Measurements from ENCODE around the gene IWS1. TPM values are rescaled to one million over a fixed set of nuclear protein-coding genes. Genes with fewer than 3 reads are reported as not detected.

The IWS1 gene
- total RNA-seq, 6 experiments from 2014 or later, result 34.7 to 44.6 (median 38.3) TPM

- DNase-seq, result peak; percentile 34
- Mint-ChIP-seq H3K4me1 (ENCODE audit: low read depth) (peaks cover 67% of the 10 kb centered on the region), H3K27ac (no peak overlapping the region; the same call in 1 of the 2 replicates), H3K27me3 (ENCODE audit: insufficient read depth) (no peaks in the 10 kb centered on the region; the same call in 1 of the 2 replicates), H3K9me3 (no peaks in the 10 kb centered on the region), H3K4me3 (no peak overlapping the region), H3K36me3 (ENCODE audit: low read depth) (peaks cover 43% of the 10 kb centered on the region)
- no peak for TF ChIP-seq CTCF (IDR thresholded peaks at IDR 0.05)
Measured at GRCh38 chr2:127506510-127506909, 19.8 kb downstream of the IWS1 start.

GRCh38 chr2:127504552-127505430, 21.5 kb downstream of the IWS1 start:
- Mint-ChIP-seq H3K27ac (peak overlapping the region; percentile 91), H3K36me3 (ENCODE audit: low read depth) (peaks cover 49% of the 10 kb centered on the region), H3K4me3 (peak overlapping the region; percentile 70), H3K4me1 (ENCODE audit: low read depth) (peaks cover 52% of the 10 kb centered on the region), H3K27me3 (ENCODE audit: insufficient read depth) (no peaks in the 10 kb centered on the region; the same call in 1 of the 2 replicates), H3K9me3 (no peaks in the 10 kb centered on the region)
- no peak for TF ChIP-seq CTCF (IDR thresholded peaks at IDR 0.05)
- DNase-seq, result peak; percentile 59

GRCh38 chr2:127503491-127503890, 22.8 kb downstream of the IWS1 start:
- H3K36me3 Mint-ChIP-seq (ENCODE audit: low read depth), result peaks cover 55% of the 10 kb centered on the region
- H3K4me3 Mint-ChIP-seq, result no peak overlapping the region
- DNase-seq, result no peak
- H3K27me3 Mint-ChIP-seq (ENCODE audit: insufficient read depth), result no peaks in the 10 kb centered on the region; the same call in 1 of the 2 replicates
- no peaks in the 10 kb centered on the region for H3K9me3 Mint-ChIP-seq
- TF ChIP-seq CTCF (IDR thresholded peaks at IDR 0.05), result no peak
- H3K27ac Mint-ChIP-seq, result no peak overlapping the region
- peaks cover 51% of the 10 kb centered on the region for H3K4me1 Mint-ChIP-seq (ENCODE audit: low read depth)

- no peak overlapping the region for H3K4me3 Mint-ChIP-seq
- peak; percentile 66 for DNase-seq
- no peaks in the 10 kb centered on the region for H3K9me3 Mint-ChIP-seq
- peak overlapping the region; percentile 51 for H3K27ac Mint-ChIP-seq
- no peaks in the 10 kb centered on the region; the same call in 1 of the 2 replicates for H3K27me3 Mint-ChIP-seq (ENCODE audit: insufficient read depth)
- TF ChIP-seq CTCF (IDR thresholded peaks at IDR 0.05), result no peak
- peaks cover 48% of the 10 kb centered on the region for H3K36me3 Mint-ChIP-seq (ENCODE audit: low read depth)
- H3K4me1 Mint-ChIP-seq (ENCODE audit: low read depth), result peaks cover 19% of the 10 kb centered on the region
Measured at GRCh38 chr2:127498386-127498785, 27.9 kb downstream of the IWS1 start.

GRCh38 chr2:127490283-127490682, 36.0 kb downstream of the IWS1 start:
- H3K36me3 Mint-ChIP-seq (ENCODE audit: low read depth), result peaks cover 39% of the 10 kb centered on the region
- H3K4me1 Mint-ChIP-seq (ENCODE audit: low read depth), result no peaks in the 10 kb centered on the region
- no peak overlapping the region for H3K27ac Mint-ChIP-seq
- DNase-seq, result no peak
- no peaks in the 10 kb centered on the region for H3K9me3 Mint-ChIP-seq
- TF ChIP-seq CTCF (IDR thresholded peaks at IDR 0.05), result no peak
- peaks cover 2% of the 10 kb centered on the region; the same call in 1 of the 2 replicates for H3K27me3 Mint-ChIP-seq (ENCODE audit: insufficient read depth)
- no peak overlapping the region for H3K4me3 Mint-ChIP-seq
